ENCODE results near the gene TNFRSF13B.

- TF ChIP-seq CTCF (IDR thresholded peaks at IDR 0.05): no peak
- no peak for TF ChIP-seq POLR2A (IDR thresholded peaks at IDR 0.05)
These were observed 63.6 kb downstream of the TNFRSF13B start for GRCh38 chr17:16908273-16908672.
